ENCODE results near the gene CFAP410. TPM values are rescaled to one million over a fixed set of nuclear protein-coding genes. Genes with fewer than 3 reads are reported as not detected.

CFAP410 gene
- total RNA-seq, 1 experiment from 2014 or later = 19.3 TPM

DNA sequence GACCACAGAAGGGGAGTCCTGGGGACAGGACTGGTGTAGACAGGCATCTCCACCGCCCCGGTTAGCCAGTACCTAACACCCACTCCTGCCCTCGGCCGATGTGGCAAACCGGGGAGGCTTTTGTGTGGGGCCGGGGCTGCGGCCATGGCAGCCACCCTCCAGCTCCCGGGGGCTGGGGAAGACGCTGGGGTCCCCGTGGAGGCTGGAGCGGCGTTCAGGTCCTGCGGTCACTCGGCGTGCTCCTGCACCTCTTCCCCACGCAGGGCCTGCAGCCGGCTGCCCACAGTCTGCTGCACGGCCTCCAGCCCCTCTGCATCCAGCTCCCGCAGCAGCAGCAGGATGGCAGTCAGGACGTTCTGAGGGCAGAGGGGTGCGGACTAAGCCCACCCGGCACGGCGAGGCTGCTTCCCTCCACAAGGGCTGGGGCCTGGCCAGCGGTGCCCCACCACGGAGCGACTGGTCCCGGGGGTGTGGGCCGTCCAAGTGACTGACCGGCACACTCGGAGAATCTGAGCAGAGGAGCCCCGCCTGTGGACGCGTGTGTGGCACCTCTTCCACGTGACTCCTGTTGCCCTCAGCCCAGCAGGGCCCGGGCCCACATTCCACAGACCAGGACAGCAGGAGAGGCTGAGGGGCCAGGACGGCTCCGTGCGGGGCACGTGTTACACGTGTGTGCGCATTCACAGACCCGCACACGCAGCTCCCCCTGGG is 9.1 kb downstream of the CFAP410 start:
- ATAC-seq = no peak
- TF ChIP-seq, protein P1, sequence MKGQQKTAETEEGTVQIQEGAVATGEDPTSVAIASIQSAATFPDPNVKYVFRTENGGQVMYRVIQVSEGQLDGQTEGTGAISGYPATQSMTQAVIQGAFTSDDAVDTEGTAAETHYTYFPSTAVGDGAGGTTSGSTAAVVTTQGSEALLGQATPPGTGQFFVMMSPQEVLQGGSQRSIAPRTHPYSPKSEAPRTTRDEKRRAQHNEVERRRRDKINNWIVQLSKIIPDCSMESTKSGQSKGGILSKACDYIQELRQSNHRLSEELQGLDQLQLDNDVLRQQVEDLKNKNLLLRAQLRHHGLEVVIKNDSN (CRISPR knock-in tag; IDR thresholded peaks at IDR 0.05) = no peak
- TF ChIP-seq PRDM15 (CRISPR knock-in tag; IDR thresholded peaks at IDR 0.05) = no peak
- TF ChIP-seq, protein P2, sequence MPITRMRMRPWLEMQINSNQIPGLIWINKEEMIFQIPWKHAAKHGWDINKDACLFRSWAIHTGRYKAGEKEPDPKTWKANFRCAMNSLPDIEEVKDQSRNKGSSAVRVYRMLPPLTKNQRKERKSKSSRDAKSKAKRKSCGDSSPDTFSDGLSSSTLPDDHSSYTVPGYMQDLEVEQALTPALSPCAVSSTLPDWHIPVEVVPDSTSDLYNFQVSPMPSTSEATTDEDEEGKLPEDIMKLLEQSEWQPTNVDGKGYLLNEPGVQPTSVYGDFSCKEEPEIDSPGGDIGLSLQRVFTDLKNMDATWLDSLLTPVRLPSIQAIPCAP (CRISPR knock-in tag; IDR thresholded peaks at IDR 0.05) = no peak
- TF ChIP-seq SMAD4 (CRISPR knock-in tag; IDR thresholded peaks at IDR 0.05) = no peak
- no peak for TF ChIP-seq FOXJ3 (CRISPR knock-in tag; IDR thresholded peaks at IDR 0.05; ENCODE audit: borderline replicate concordance)
- no peak for TF ChIP-seq GRHL2 (CRISPR knock-in tag; IDR thresholded peaks at IDR 0.05; ENCODE audit: insufficient replicate concordance, severe bottlenecking)
- no peak for TF ChIP-seq CREM (CRISPR knock-in tag; IDR thresholded peaks at IDR 0.05)
- TF ChIP-seq ZMAT4 (CRISPR knock-in tag; IDR thresholded peaks at IDR 0.05) = no peak
- no peak for TF ChIP-seq ZNF416 (CRISPR knock-in tag; IDR thresholded peaks at IDR 0.05)
- TF ChIP-seq NFATC4 (CRISPR knock-in tag; IDR thresholded peaks at IDR 0.05) = no peak
- TF ChIP-seq PREB (CRISPR knock-in tag; IDR thresholded peaks at IDR 0.05; ENCODE audit: borderline replicate concordance) = no peak
- no peak for TF ChIP-seq RORB (CRISPR knock-in tag; IDR thresholded peaks at IDR 0.05)
- no peak for TF ChIP-seq CREB1 (CRISPR knock-in tag; IDR thresholded peaks at IDR 0.05)
- no peak for TF ChIP-seq OVOL2 (CRISPR knock-in tag; IDR thresholded peaks at IDR 0.05; ENCODE audit: borderline replicate concordance)
- ChIA-PET CTCF (interaction anchor here (0.6 to 1.9 kb wide), 2 partner anchors 33 to 125 kb away, joined by 6 read pairs; partner anchors contain the start of gene LRRC3), POLR2A (no interaction called here)
- H3K36me3 Mint-ChIP-seq = no peaks in the 10 kb centered on the region
- no peaks in the 10 kb centered on the region for H3K27me3 Mint-ChIP-seq (ENCODE audit: low read depth)
- peak overlapping the region; percentile 63; the same call in 1 of the 2 replicates for H3K27ac Mint-ChIP-seq
- H3K4me1 Mint-ChIP-seq = no peaks in the 10 kb centered on the region
- no peaks in the 10 kb centered on the region for H3K9me3 Mint-ChIP-seq
- H3K4me3 Mint-ChIP-seq = no peak overlapping the region
- DNase-seq (ENCODE audit: low spot score) = no peak

- POLR2A ChIA-PET = no interaction called here
- Mint-ChIP-seq H3K4me1 (no peaks in the 10 kb centered on the region), H3K27ac (peak overlapping the region; percentile 63), H3K4me3 (no peak overlapping the region), H3K9me3 (no peaks in the 10 kb centered on the region), H3K36me3 (no peaks in the 10 kb centered on the region), H3K27me3 (ENCODE audit: low read depth) (no peaks in the 10 kb centered on the region)
- CTCF ChIA-PET = interaction anchor here (0.5 kb wide), 1 partner anchor 9 kb away, joined by 3 read pairs; no protein-coding TSS in a partner anchor
- TF ChIP-seq ESRRA (CRISPR knock-in tag; IDR thresholded peaks at IDR 0.05; ENCODE audit: borderline replicate concordance) = no peak
- TF ChIP-seq, protein P3, sequence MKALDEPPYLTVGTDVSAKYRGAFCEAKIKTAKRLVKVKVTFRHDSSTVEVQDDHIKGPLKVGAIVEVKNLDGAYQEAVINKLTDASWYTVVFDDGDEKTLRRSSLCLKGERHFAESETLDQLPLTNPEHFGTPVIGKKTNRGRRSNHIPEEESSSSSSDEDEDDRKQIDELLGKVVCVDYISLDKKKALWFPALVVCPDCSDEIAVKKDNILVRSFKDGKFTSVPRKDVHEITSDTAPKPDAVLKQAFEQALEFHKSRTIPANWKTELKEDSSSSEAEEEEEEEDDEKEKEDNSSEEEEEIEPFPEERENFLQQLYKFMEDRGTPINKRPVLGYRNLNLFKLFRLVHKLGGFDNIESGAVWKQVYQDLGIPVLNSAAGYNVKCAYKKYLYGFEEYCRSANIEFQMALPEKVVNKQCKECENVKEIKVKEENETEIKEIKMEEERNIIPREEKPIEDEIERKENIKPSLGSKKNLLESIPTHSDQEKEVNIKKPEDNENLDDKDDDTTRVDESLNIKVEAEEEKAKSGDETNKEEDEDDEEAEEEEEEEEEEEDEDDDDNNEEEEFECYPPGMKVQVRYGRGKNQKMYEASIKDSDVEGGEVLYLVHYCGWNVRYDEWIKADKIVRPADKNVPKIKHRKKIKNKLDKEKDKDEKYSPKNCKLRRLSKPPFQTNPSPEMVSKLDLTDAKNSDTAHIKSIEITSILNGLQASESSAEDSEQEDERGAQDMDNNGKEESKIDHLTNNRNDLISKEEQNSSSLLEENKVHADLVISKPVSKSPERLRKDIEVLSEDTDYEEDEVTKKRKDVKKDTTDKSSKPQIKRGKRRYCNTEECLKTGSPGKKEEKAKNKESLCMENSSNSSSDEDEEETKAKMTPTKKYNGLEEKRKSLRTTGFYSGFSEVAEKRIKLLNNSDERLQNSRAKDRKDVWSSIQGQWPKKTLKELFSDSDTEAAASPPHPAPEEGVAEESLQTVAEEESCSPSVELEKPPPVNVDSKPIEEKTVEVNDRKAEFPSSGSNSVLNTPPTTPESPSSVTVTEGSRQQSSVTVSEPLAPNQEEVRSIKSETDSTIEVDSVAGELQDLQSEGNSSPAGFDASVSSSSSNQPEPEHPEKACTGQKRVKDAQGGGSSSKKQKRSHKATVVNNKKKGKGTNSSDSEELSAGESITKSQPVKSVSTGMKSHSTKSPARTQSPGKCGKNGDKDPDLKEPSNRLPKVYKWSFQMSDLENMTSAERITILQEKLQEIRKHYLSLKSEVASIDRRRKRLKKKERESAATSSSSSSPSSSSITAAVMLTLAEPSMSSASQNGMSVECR (CRISPR knock-in tag; IDR thresholded peaks at IDR 0.05; ENCODE audit: borderline replicate concordance) = no peak
- no peak for TF ChIP-seq IRF2 (CRISPR knock-in tag; IDR thresholded peaks at IDR 0.05; ENCODE audit: borderline replicate concordance, low read depth)
- TF ChIP-seq ZNF416 (CRISPR knock-in tag; IDR thresholded peaks at IDR 0.05) = no peak
- no peak for DNase-seq (ENCODE audit: low spot score)
- ATAC-seq = no peak
Observed at GRCh38 chr21:44329086-44329889, 9.9 kb downstream of the CFAP410 start.
